PFSK-1 (cell line): Measurements from ENCODE around the gene ZNF300.

ENCODE experiments used
- POLR2AphosphoS5 ChIP-seq: IDR thresholded peaks from 2 replicates; pipeline ENCODE4 v1.6.1; 2012; ENCODE audit warnings: low read depth, mild to moderate bottlenecking, control low read depth, low read length, moderate library complexity
- SIN3A ChIP-seq: IDR thresholded peaks from 2 replicates; pipeline ENCODE4 v1.6.1; 2012; ENCODE audit warnings: mild to moderate bottlenecking, low read length, moderate library complexity, borderline replicate concordance; ENCODE audit not compliant: insufficient read depth
- TAF1 ChIP-seq: IDR thresholded peaks from 2 replicates; pipeline ENCODE4 v1.6.1; 2012; ENCODE audit warnings: low read length, control low read depth, borderline replicate concordance; ENCODE audit not compliant: insufficient read depth

GRCh38 chr5:150946351-150946905, 41.6 kb upstream of the ZNF300 start:
- TF ChIP-seq POLR2AphosphoS5, result no peak
- no peak for TF ChIP-seq TAF1
- no peak for TF ChIP-seq SIN3A
